HFFc6 (cell line): ENCODE data around the gene PLD1. TPM values are rescaled to one million over a fixed set of nuclear protein-coding genes. Genes with fewer than 3 reads are reported as not detected.
A peak's percentile ranks its signal among the peaks of the same experiment; 100 is the strongest.

ENCODE experiments used
- DNase-seq: peaks from one replicate; pipeline ENCODE4 v3.0.0-alpha.2; 2018
- H3K27ac Mint-ChIP-seq: 2 replicates; pipeline ENCODE4 v1.8.0; 2020; ENCODE audit warnings: mild to moderate bottlenecking, mixed read lengths
- H3K27me3 Mint-ChIP-seq: 2 replicates; pipeline ENCODE4 v1.8.0; 2021; ENCODE audit warnings: mild to moderate bottlenecking, moderate library complexity, mixed read lengths; ENCODE audit not compliant: insufficient read depth
- H3K36me3 Mint-ChIP-seq: 2 replicates; pipeline ENCODE4 v1.8.0; 2021; ENCODE audit warnings: low read depth, mixed read lengths
- H3K4me1 Mint-ChIP-seq: 2 replicates; pipeline ENCODE4 v1.8.0; 2020; ENCODE audit warnings: low read depth, mixed read lengths
- H3K4me3 Mint-ChIP-seq: 2 replicates; pipeline ENCODE4 v1.8.0; 2020; ENCODE audit warnings: mild to moderate bottlenecking, moderate library complexity, mixed read lengths
- H3K9me3 Mint-ChIP-seq: 2 replicates; pipeline ENCODE4 v1.8.0; 2020; ENCODE audit warnings: mild to moderate bottlenecking, mixed read lengths
- CTCF ChIP-seq: fragments of 200-600 bp; sonication (generic); IDR thresholded peaks from 2 replicates; pipeline ENCODE4 v1.5.0; 2021; ENCODE audit warnings: antibody characterized with exemption, mild to moderate bottlenecking
- total RNA-seq, 6 experiments: library from RNA; stranded (reverse); fragmentation: NEBNext Ultra II Directional; extraction: Animal tissue kit (Norgen Biotek cat#: 25700); gene quantifications; 2 replicates in 1 of 6; 3 replicates in 5 of 6; pipeline ENCODE4 v1.2.3, GENCODE V29; 2021

PLD1 gene
- total RNA-seq, 6 experiments from 2014 or later = 4.1 to 6.0 (median 5.3) TPM

GRCh38 chr3:171574556-171575240 is 235.6 kb downstream of the PLD1 start:
- DNase-seq = no peak
- Mint-ChIP-seq H3K4me1 (no peaks in the 10 kb centered on the region), H3K9me3 (no peaks in the 10 kb centered on the region), H3K36me3 (no peaks in the 10 kb centered on the region), H3K27ac (no peak overlapping the region), H3K4me3 (peak overlapping the region; percentile 33), H3K27me3 (peaks cover 20% of the 10 kb centered on the region)
- no peak for TF ChIP-seq CTCF

- Mint-ChIP-seq H3K9me3 (no peaks in the 10 kb centered on the region), H3K4me3 (no peak overlapping the region), H3K27ac (no peak overlapping the region), H3K36me3 (no peaks in the 10 kb centered on the region), H3K4me1 (peaks cover 21% of the 10 kb centered on the region), H3K27me3 (peaks cover 12% of the 10 kb centered on the region)
- peak; percentile 37 for TF ChIP-seq CTCF
- no peak for DNase-seq
These were observed 240.6 kb downstream of the PLD1 start for GRCh38 chr3:171569571-171570132.

GRCh38 chr3:171568766-171569165 is 241.5 kb downstream of the PLD1 start:
- Mint-ChIP-seq H3K36me3 (no peaks in the 10 kb centered on the region), H3K4me3 (no peak overlapping the region), H3K9me3 (no peaks in the 10 kb centered on the region), H3K4me1 (peaks cover 25% of the 10 kb centered on the region), H3K27ac (no peak overlapping the region), H3K27me3 (peaks cover 12% of the 10 kb centered on the region)
- no peak for DNase-seq
- TF ChIP-seq CTCF = no peak

- peak; percentile 40 for DNase-seq
- Mint-ChIP-seq H3K36me3 (no peaks in the 10 kb centered on the region), H3K4me3 (no peak overlapping the region), H3K27ac (no peak overlapping the region), H3K4me1 (peaks cover 25% of the 10 kb centered on the region), H3K9me3 (no peaks in the 10 kb centered on the region), H3K27me3 (peaks cover 12% of the 10 kb centered on the region)
- TF ChIP-seq CTCF = peak; percentile 96
These were observed 243.4 kb downstream of the PLD1 start for GRCh38 chr3:171566803-171567422.

GRCh38 chr3:171565481-171566058 is 244.7 kb downstream of the PLD1 start:
- H3K27me3 Mint-ChIP-seq = peaks cover 5% of the 10 kb centered on the region; the same call in 1 of the 2 replicates
- no peak overlapping the region for H3K27ac Mint-ChIP-seq
- no peaks in the 10 kb centered on the region for H3K36me3 Mint-ChIP-seq
- TF ChIP-seq CTCF = no peak
- DNase-seq = peak; percentile 31
- no peaks in the 10 kb centered on the region for H3K9me3 Mint-ChIP-seq
- no peak overlapping the region for H3K4me3 Mint-ChIP-seq
- peaks cover 25% of the 10 kb centered on the region for H3K4me1 Mint-ChIP-seq
